NK-92 (cell line): ENCODE results near the gene SRPX.

Experiments
- DNase-seq: peaks from one replicate; lab custom pipeline; 2025; ENCODE audit not compliant: unreplicated experiment; lab: John Stamatoyannopoulos, UW

Gene SRPX

DNA sequence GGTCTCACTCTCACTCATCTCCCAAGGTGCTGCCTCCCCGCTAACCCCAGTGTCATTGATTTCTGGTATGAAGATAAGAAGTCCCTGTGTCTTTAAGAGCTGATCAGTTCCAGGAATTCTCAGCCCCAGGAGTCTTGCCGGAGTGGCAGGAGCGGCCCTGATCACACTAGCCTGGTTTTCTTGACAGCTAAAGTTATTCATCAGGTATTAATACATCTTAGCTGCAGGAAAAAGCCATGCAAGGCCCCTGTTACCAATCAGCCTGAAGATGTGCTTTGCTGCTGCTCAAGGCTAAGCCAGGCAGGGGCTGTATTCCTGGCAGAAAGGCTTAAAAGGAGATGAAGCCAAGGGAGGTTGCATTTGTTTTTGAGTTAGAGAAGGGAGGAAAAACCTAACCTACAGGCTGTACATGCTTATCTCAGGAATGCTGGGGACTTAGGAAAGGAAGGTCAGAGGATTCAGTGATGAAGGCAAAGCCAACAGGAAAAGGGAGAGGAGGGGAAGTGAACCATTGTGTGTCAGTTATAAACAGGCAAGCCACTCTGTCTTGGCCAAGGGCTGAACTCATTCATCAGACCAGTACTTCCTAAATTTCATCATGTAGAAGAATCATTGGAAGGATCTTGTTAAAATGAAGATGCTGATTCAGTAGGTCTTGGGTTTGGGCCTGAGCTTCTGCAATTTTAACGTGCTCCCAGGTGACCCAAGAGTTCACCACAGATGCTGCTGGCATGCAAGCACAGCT, 8.6 kb downstream of the SRPX start:
- no peak for DNase-seq

- no peak for DNase-seq
These were observed 14.1 kb downstream of the SRPX start for GRCh38 chrX:38206542-38206941.

- DNase-seq: no peak
These were observed 14.6 kb downstream of the SRPX start for GRCh38 chrX:38206036-38206435.

GRCh38 chrX:38205039-38205438, 15.6 kb downstream of the SRPX start:
- DNase-seq: no peak

DNA sequence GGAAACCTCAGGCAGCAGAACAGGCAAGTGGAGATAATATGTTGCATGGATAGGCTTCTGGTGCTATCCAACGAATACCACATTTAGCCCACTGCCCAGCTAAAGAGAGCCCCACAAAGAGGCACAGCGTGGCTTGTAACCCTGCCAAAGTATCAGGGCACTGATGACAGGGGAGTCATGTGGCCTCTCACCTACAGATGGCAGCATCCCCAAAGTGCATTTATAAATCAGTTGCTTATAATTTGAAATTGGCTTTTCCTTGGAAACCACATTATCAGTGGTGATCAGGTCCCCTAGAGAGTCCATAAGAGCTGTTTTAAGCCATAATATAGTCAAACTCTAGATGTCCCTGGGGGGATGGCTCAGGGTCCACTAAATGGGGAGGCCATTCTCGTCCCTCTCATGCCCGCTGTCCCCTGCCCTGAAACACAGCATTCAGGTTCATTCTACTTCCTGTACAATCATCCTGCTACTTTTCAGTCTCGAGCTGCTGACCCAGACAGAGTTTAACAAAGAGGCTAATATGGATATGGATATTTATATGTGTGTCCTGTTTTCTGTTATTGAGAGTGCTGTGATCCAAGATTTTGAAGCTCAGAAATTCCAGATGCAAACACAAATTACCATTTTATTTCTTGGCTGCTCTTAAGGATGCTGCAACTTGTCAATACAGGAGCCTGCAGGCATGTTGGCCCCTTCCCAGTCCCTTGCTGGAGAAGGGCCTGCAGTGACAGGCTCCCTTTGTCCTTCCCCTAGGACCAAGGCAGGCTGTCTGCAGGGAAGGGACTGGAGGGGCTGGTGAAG, 28.5 kb downstream of the SRPX start:
- no peak for DNase-seq

DNA sequence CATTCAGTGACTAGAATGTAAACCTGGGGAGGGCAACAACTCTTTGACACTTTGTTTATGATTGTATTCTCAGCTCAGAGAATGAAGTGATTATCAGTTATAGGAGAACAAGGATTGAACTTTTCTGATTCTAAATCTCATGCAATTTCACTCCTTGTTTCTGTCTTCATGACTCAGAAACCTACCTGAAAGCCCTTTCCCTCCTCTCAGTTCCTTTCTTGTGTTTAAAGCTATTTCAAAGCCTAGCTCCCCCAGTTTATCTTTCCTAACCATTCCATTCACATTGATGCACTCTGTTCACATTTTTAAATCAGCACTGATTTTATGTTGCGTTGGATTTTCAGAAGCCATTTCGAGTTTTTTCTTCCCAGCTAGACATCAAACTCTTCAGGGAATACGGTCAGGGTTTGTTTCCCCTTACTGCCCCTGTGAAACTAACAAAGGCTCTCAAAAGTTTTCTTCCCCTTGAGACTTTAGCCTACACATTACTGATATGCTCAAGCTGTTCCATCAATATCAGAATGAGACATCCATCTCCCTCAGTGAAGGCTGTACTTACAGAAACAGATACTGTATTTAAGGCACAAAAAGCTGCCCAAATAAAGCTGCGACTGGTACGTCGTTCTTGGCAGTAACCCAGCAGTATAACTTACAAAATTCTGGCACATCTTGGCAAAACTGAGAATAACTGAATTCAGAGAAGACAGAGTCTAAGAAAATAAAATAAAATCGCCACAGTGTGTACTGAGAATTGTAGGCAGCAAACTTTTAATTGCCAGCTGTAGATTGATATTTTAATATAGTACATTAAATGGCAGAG, 31.0 kb downstream of the SRPX start:
- DNase-seq: no peak

DNA sequence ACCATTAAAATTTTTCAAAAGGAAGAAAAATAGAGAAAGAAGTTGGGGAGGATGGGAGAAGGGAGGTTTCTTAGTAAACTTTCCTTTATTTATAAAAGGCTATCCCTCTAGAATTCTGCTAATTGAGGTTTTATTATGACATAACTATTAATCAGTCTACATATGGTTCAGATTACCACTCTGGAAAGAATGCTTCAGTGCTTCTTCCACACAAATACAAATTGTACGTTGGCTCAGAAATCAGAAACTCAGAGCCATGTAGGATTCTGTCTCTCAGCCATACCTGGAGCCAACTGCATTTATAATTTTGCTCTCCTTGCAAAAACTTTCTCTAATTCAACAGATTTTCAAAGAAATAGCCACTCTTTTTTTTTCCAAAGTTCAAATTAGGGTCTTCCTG, 37.1 kb downstream of the SRPX start:
- DNase-seq: no peak

DNA sequence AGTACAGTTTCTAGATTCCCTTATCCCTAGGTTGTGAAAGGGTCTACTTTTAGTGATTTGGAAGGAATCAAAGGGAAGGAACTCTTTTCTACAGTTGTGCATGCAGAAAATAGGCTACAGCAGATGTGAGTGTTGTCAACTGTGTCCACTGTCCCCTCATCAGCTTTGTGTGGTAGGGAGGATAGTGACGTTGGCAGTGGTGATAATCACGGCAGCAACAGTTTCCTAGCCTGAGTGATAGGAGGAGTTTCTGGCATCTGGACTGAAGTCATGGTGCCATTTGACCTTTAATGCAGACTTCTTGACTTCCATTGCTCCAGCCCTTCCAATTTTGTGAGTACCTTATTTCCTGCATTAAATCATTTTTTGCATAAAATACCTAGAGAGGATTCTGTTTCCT, 39.3 kb downstream of the SRPX start:
- DNase-seq: no peak

DNA sequence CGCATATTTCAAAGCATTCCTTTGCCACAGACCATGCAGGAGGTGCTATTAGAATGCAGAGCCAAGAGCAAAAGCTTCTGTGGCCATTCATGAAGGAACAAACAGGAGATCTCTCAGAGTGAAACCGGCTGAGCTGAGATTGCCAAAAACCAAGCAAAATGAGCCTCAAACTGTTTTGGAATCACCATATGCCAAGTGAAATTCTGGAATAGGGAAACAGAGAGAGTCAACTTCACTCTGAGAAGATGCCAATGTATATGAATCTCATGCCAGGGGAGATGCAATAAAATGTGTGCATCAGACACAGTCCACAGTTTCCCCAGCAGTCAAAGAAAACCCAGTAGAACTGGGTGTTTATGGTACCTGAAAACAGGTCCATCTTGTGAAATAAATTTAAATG, 42.3 kb downstream of the SRPX start:
- DNase-seq: no peak

GRCh38 chrX:38175139-38175538, 45.5 kb downstream of the SRPX start:
- DNase-seq: no peak

DNA sequence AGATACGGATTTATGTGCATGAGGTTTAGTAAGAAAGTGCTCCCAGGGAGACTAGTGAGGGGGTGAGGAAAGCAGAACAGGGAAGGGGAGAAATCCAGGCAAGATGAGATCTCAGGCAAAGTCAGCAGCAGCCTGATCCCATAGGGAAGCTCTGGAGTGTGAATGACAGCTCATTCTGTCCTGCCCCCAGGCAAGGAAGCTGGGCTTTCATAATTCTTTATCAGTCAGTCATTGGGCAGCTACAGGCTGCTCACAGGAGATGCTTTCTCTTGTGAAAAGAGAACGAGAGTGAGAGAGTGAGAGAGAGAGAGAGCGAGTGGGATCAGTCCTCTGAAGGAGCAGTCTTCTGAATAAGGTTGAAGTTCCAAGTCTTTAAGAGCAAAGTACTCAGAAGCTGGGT, 48.1 kb downstream of the SRPX start:
- DNase-seq: no peak

GRCh38 chrX:38170556-38170955, 50.1 kb downstream of the SRPX start:
- no peak for DNase-seq

GRCh38 chrX:38166478-38167083, 54.1 kb downstream of the SRPX start:
- no peak for DNase-seq

DNA sequence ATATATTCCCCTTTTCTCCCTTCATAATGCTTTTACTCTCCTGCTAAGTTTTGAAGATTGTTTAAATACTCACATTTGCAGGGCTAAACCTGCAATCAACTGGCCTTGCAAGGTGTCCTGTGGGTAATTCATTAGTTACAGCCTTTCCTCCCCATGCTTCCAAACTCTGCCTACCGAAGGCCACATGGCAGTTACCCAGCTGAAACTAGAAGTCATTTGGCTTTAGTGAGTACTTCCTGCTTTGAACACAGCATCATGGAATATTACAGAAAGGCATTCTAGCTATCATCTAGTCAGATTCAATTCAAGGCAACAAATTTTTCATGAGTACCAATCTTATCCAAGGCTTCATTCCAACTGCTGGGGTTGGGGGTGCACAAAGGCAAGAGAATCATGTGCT, 55.6 kb downstream of the SRPX start:
- no peak for DNase-seq

DNA sequence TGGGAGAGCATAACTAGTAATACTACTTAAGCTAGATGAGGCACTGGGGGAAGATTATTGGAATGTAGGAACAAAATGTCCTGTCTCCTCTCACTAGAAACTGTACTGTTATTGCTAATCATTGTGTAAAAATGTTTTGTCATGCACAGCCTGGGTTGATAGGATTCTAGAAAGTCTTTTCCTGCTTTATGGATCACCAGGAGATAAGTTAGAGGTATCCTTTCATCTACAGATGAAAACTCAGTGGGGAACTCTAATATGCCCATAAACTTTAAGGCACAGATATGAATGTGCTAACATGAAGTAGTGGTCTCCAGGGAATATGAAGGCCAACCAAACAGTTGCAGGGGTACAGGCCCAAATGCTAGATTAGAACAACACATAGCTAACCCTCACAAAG, 57.5 kb downstream of the SRPX start:
- no peak for DNase-seq

GRCh38 chrX:38156838-38157237, 63.8 kb downstream of the SRPX start:
- DNase-seq: no peak

GRCh38 chrX:38154818-38155217, 65.9 kb downstream of the SRPX start:
- DNase-seq: no peak

DNA sequence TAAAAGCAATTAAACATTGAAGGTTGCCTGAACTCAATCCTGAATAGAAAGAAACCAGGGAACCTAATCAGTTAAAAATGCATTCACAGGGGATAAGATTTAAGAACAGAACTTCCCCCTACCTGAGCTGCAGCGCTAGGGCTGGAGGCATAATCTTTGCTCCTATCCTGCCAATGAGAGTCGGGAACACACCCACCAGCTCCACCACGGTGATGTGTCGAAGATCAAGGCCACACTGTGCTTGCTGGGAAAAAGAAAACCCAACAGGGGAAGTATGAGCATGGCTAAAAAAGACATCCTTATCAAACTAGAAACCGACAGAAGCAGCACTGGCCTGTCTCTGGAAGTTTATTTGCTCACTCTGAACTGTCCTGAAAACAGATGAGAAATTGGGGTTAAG, 66.3 kb downstream of the SRPX start:
- DNase-seq: no peak

- DNase-seq: no peak
These were observed 69.2 kb downstream of the SRPX start for GRCh38 chrX:38151441-38151840.

DNA sequence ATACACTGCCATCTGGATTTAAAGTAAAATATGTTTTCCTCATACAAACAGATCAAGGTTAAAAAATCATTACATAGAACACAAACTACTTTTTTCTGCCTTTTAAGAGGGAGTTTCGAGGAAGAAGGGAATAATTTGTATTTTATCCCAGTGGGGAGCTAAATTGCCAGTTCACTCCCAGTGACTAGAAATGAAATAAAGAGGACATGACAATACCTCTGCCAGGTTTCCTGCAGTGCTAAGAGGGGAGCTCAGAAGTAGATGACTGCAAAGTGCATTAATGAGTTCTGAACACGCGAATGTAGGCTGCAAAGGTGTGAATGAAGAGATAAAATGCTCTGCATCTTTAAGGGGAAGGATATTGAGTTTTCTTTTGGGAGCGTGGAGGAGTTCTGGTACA, 69.7 kb downstream of the SRPX start:
- DNase-seq: no peak

DNA sequence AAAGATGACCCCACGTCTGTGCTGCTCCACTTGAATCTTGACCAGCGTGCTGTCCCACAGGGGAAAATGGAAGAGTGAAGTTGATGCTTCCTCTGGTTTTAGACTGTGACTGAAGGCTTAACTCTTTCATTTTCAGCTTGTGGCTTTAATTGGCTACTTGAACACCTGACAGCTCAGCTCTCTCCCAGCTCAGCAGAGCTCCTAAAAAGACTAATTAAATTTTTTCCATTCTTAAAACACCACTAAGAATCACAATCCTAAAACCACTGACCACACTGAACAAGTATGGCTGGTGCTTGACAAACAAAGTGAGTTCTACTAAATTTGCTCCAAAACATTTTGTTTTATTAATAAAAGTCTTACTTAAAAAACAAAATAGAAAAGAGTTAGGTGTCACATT, 71.7 kb downstream of the SRPX start:
- no peak for DNase-seq
